Astrocyte (in vitro differentiated cells and primary cell): ENCODE measurements around the gene SLCO2A1. TPM values are rescaled to one million over a fixed set of nuclear protein-coding genes. Genes with fewer than 3 reads are reported as not detected.

Source experiments
- DNase-seq: peaks from one replicate; pipeline ENCODE4 v3.0.0-alpha.2; 2010; ENCODE audit warnings: low read depth
- FAIRE-seq: peaks from 2 replicates; lab custom pipeline; 2011; peaks lifted over from hg19 to GRCh38; lab: Jason Lieb, UNC
- H2AFZ ChIP-seq: 2 replicates; pipeline ENCODE4 v1.6.0; 2012; ENCODE audit warnings: low read depth, low read length, inconsistent platforms
- H3K27ac ChIP-seq: 2 replicates; pipeline ENCODE4 v1.5.1; 2011; ENCODE audit warnings: low read depth, low read length, inconsistent platforms
- H3K27me3 ChIP-seq: 2 replicates; pipeline ENCODE4 v1.6.0; 2011; ENCODE audit warnings: low read length, inconsistent platforms; ENCODE audit not compliant: insufficient read depth
- H3K36me3 ChIP-seq: 2 replicates; pipeline ENCODE4 v1.5.1; 2011; ENCODE audit warnings: low read length, inconsistent platforms; ENCODE audit not compliant: insufficient read depth
- H3K4me1 ChIP-seq: 2 replicates; pipeline ENCODE4 v1.5.1; 2011; ENCODE audit warnings: low read length, inconsistent platforms; ENCODE audit not compliant: insufficient read depth
- H3K4me2 ChIP-seq: 2 replicates; pipeline ENCODE4 v1.6.0; 2012; ENCODE audit warnings: low read length, inconsistent platforms
- H3K4me3 ChIP-seq: 2 replicates; pipeline ENCODE4 v1.5.1; 2011; ENCODE audit warnings: low read depth, mild to moderate bottlenecking, low read length, inconsistent platforms; ENCODE audit not compliant: insufficient read depth
- H3K79me2 ChIP-seq: 2 replicates; pipeline ENCODE4 v1.6.0; 2012; ENCODE audit warnings: mild to moderate bottlenecking, low read length, inconsistent platforms; ENCODE audit not compliant: insufficient read depth
- H3K9ac ChIP-seq: 2 replicates; pipeline ENCODE4 v1.6.0; 2012; ENCODE audit warnings: mild to moderate bottlenecking, low read length, inconsistent platforms
- H3K9me3 ChIP-seq: 2 replicates; pipeline ENCODE4 v1.5.1; 2012; ENCODE audit warnings: low read depth, mild to moderate bottlenecking, low read length, inconsistent platforms; ENCODE audit not compliant: insufficient read depth
- H4K20me1 ChIP-seq: 2 replicates; pipeline ENCODE4 v1.6.0; 2012; ENCODE audit warnings: low read length, inconsistent platforms; ENCODE audit not compliant: insufficient read depth
- H3K27ac Mint-ChIP-seq: one replicate; pipeline ENCODE4 v1.8.0; 2021; ENCODE audit warnings: mild to moderate bottlenecking, mixed read lengths; ENCODE audit not compliant: unreplicated experiment
- H3K27me3 Mint-ChIP-seq: one replicate; pipeline ENCODE4 v1.8.0; 2021; ENCODE audit warnings: low read depth, mixed read lengths; ENCODE audit not compliant: unreplicated experiment
- H3K36me3 Mint-ChIP-seq: one replicate; pipeline ENCODE4 v1.8.0; 2021; ENCODE audit warnings: low read depth, mixed read lengths; ENCODE audit not compliant: unreplicated experiment
- H3K4me1 Mint-ChIP-seq: one replicate; pipeline ENCODE4 v1.8.0; 2021; ENCODE audit warnings: low read depth, mixed read lengths; ENCODE audit not compliant: unreplicated experiment
- H3K4me3 Mint-ChIP-seq: one replicate; pipeline ENCODE4 v1.8.0; 2021; ENCODE audit warnings: mild to moderate bottlenecking, moderate library complexity, mixed read lengths; ENCODE audit not compliant: unreplicated experiment
- H3K9me3 Mint-ChIP-seq: one replicate; pipeline ENCODE4 v1.8.0; 2021; ENCODE audit warnings: mild to moderate bottlenecking, mixed read lengths; ENCODE audit not compliant: unreplicated experiment
- CTCF ChIP-seq: IDR thresholded peaks from 2 replicates; pipeline ENCODE4 v1.5.1; 2011; ENCODE audit warnings: low read depth, mild to moderate bottlenecking, inconsistent platforms, low read length, moderate library complexity; ENCODE audit not compliant: insufficient read depth
- EZH2 ChIP-seq: IDR thresholded peaks from 2 replicates; pipeline ENCODE4 v1.6.1; 2012; ENCODE audit warnings: mild to moderate bottlenecking, low read length, inconsistent platforms; ENCODE audit not compliant: insufficient read depth
- total RNA-seq: library from RNA; stranded (reverse); gene quantifications from 2 replicates; pipeline ENCODE4 v1.2.1, GENCODE V29; 2021

The SLCO2A1 gene
- total RNA-seq, 1 donor from 2014 or later, result 2.1 TPM

- Histone ChIP-seq H3K79me2 (no peaks in the 10 kb centered on the region), H3K27ac (no peak overlapping the region), H3K36me3 (no peaks in the 10 kb centered on the region), H2AFZ (no peak overlapping the region), H3K27me3 (peaks cover 3% of the 10 kb centered on the region), H3K9me3 (no peaks in the 10 kb centered on the region), H3K9ac (no peak overlapping the region), H3K4me3 (no peak overlapping the region), H3K4me2 (no peak overlapping the region), H3K4me1 (no peaks in the 10 kb centered on the region), H4K20me1 (no peaks in the 10 kb centered on the region)
- no peak for TF ChIP-seq EZH2
- no peak for TF ChIP-seq CTCF
- no peak for FAIRE-seq
- Mint-ChIP-seq H3K4me3 (no peak overlapping the region), H3K27ac (no peak overlapping the region), H3K36me3 (peaks cover 30% of the 10 kb centered on the region), H3K27me3 (peaks cover 1% of the 10 kb centered on the region), H3K9me3 (peaks cover 5% of the 10 kb centered on the region), H3K4me1 (peaks cover 18% of the 10 kb centered on the region)
- no peak for DNase-seq
Observed at GRCh38 chr3:133887074-133887802, 142.5 kb downstream of the SLCO2A1 start.

DNA sequence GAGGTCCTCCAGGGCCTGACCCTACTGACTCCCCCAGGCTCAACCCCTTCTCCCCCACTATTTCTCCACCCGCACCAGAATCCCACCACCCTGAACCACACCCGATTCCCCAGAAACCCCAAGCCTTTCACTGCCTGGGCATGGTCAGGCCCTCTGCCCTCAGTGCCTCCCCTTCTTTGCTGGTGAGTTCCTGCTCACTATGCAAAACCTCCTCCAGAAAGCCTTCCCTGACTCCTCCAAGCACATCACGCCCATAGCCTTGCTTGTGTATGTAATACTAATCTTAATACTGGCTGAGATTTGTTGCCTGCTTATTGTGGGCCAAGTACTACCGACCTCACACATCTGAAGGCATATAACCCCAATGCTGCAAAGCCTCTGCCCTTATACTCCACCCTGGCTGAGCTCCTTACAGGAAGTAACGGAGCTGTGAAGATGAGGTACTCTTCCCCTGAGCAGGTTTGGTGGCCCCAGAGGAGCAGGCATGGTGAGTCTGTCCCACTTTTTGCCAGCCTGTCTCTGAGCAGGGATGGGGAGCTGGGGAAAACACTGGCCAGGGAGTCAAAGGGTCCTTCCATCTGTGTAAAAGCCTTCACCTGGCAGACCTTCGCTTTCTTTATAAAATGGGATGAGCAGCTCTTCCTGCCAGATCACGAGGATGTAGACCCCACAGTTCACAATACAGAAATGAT, 143.5 kb downstream of the SLCO2A1 start:
- Mint-ChIP-seq H3K4me3 (no peak overlapping the region), H3K27ac (peak overlapping the region; percentile 51)
- TF ChIP-seq EZH2, result no peak
- TF ChIP-seq CTCF, result no peak

More for the DNA sequence above, 143.5 kb downstream of the SLCO2A1 start:
- H3K9me3 Mint-ChIP-seq, result peaks cover 5% of the 10 kb centered on the region
- Histone ChIP-seq H4K20me1 (no peaks in the 10 kb centered on the region), H3K9ac (no peak overlapping the region), H3K79me2 (no peaks in the 10 kb centered on the region), H3K4me3 (no peak overlapping the region), H3K36me3 (no peaks in the 10 kb centered on the region), H2AFZ (no peak overlapping the region), H3K4me1 (no peaks in the 10 kb centered on the region), H3K27ac (no peak overlapping the region), H3K27me3 (peaks cover 3% of the 10 kb centered on the region), H3K9me3 (no peaks in the 10 kb centered on the region), H3K4me2 (no peak overlapping the region)
- H3K27me3 Mint-ChIP-seq, result peaks cover 1% of the 10 kb centered on the region
- DNase-seq (no peak), FAIRE-seq (no peak)
- peaks cover 9% of the 10 kb centered on the region for H3K4me1 Mint-ChIP-seq
- peaks cover 34% of the 10 kb centered on the region for H3K36me3 Mint-ChIP-seq
